Measurements from ENCODE around the gene NTM.

DNA sequence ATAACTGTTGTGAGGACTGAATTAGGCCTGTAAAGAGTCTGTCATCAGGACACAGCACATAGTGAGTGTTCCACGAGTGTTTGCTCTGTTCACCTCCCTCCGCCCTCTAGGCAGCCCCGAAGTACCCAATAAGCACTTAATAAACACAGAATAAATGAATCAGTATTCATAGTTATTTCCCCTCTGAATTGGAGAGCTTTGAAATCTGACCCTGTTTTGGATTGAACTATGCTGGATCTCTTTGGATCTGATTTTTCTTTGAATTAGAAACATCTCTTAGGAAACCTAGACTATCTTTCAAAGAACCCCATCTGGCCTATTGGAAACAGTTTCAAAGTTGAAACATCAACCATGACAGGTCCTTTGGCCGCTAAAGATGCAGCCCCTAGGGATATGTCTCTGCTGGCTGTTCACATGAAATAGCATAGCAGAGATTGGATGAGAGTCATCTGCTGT is 615.5 kb downstream of the NTM start:
- TF ChIP-seq, protein P1, sequence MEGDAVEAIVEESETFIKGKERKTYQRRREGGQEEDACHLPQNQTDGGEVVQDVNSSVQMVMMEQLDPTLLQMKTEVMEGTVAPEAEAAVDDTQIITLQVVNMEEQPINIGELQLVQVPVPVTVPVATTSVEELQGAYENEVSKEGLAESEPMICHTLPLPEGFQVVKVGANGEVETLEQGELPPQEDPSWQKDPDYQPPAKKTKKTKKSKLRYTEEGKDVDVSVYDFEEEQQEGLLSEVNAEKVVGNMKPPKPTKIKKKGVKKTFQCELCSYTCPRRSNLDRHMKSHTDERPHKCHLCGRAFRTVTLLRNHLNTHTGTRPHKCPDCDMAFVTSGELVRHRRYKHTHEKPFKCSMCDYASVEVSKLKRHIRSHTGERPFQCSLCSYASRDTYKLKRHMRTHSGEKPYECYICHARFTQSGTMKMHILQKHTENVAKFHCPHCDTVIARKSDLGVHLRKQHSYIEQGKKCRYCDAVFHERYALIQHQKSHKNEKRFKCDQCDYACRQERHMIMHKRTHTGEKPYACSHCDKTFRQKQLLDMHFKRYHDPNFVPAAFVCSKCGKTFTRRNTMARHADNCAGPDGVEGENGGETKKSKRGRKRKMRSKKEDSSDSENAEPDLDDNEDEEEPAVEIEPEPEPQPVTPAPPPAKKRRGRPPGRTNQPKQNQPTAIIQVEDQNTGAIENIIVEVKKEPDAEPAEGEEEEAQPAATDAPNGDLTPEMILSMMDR (IDR thresholded peaks at IDR 0.05), result no peak
- no peak for TF ChIP-seq POLR2A (IDR thresholded peaks at IDR 0.05)
- TF ChIP-seq EP300 (IDR thresholded peaks at IDR 0.05), result no peak
